K562 (cell line): Measurements from ENCODE around the gene FOXJ2. TPM values are rescaled to one million over a fixed set of nuclear protein-coding genes. Genes with fewer than 3 reads are reported as not detected.

Experiments used
- ATAC-seq: fragments of 200-7000 bp; cut with Tn5 transposase; 3 replicates; pipeline ENCODE4 v1.9.1; 2020; ENCODE audit warnings: moderate library complexity
- BruUV-seq: library from RNA; stranded (reverse); fragments of 400-500 nt; replicated peaks from 2 replicates; lab custom pipeline; 2021; lab: Mats Ljungman, UMichigan
- CTCF ChIA-PET: fragments of 300-600 bp; formaldehyde crosslinking; extraction: SDS; loops from one replicate; lab custom pipeline; 2021; ENCODE audit warnings: low intra/inter-chr PET ratio; lab: Yijun Ruan, JAX
- POLR2A ChIA-PET: fragments of 300-600, 350-650 bp; sonication (Branson Sonifier 250); formaldehyde crosslinking; extraction: SDS; loops from one replicate; lab custom pipeline; 2021; ENCODE audit warnings: antibody characterized with exemption, inconsistent platforms; lab: Yijun Ruan, JAX
- DNase-seq, 4 experiments: peaks; one replicate each; pipeline versions ENCODE4 v3.0.0 to v3.0.0-alpha.2; 2011 to 2018; ENCODE audit warnings: low spot score in 3 of 4, mixed read lengths in 3 of 4; ENCODE audit errors: extremely low read depth in 1 of 4
- FAIRE-seq: peaks from 2 replicates; lab custom pipeline; 2011; peaks lifted over from hg19 to GRCh38; lab: Jason Lieb, UNC
- H2AFZ ChIP-seq: 2 replicates; pipeline ENCODE4 v1.6.0; 2011; ENCODE audit warnings: low read depth, low read length, control low read depth, inconsistent platforms
- H3K27ac ChIP-seq: fragments of 200-600 bp; 3 replicates; pipeline ENCODE4 v1.8.0; 2011; ENCODE audit warnings: low read depth, mild to moderate bottlenecking, control low read depth, inconsistent platforms, low read length, moderate library complexity, mixed read lengths; ENCODE audit errors: extremely low read depth
- H3K27me3 ChIP-seq, 2 experiments: fragments of 300-600 bp in 1 of 2; 2 replicates in 1 of 2; 3 replicates in 1 of 2; pipeline versions ENCODE4 v1.6.0 to v1.8.0; 2011; ENCODE audit warnings: inconsistent platforms in 2 of 2, low read length in 2 of 2, mild to moderate bottlenecking in 1 of 2, mixed read lengths in 1 of 2, moderate library complexity in 1 of 2; ENCODE audit not compliant: control insufficient read depth in 2 of 2, insufficient read depth in 2 of 2
- H3K36me3 ChIP-seq: fragments of 300-600 bp; 3 replicates; pipeline ENCODE4 v1.8.0; 2011; ENCODE audit warnings: mild to moderate bottlenecking, low read length, inconsistent platforms; ENCODE audit not compliant: control insufficient read depth, insufficient read depth
- H3K4me1 ChIP-seq, 2 experiments: fragments of 200-600 bp in 1 of 2; replicated peaks in 1 of 2; 2 replicates in 1 of 2; 3 replicates in 1 of 2; pipeline versions ENCODE4 v1.5.1 to v1.8.0; 2011; ENCODE audit warnings: inconsistent platforms in 2 of 2, low read length in 2 of 2, mild to moderate bottlenecking in 1 of 2, mixed read lengths in 1 of 2, moderate library complexity in 1 of 2; ENCODE audit not compliant: control insufficient read depth in 2 of 2, insufficient read depth in 2 of 2
- H3K4me2 ChIP-seq: 2 replicates; pipeline ENCODE4 v1.6.1; 2011; ENCODE audit warnings: low read length, control low read depth, inconsistent platforms, mixed read lengths; ENCODE audit not compliant: insufficient read depth
- H3K4me3 ChIP-seq: fragments of 200-600 bp; sonication (generic), shearing (Covaris generic); 2 replicates; pipeline ENCODE4 v1.5.1; 2016; ENCODE audit warnings: control low read depth, inconsistent platforms
- H3K79me2 ChIP-seq: fragments of 200-600 bp; 3 replicates; pipeline ENCODE4 v1.8.0; 2011; ENCODE audit warnings: low read length, inconsistent platforms; ENCODE audit not compliant: control insufficient read depth, insufficient read depth
- H3K9ac ChIP-seq, 2 experiments: 2 replicates each; pipeline versions ENCODE4 v1.6.0 to v1.6.1; 2011; ENCODE audit warnings: low read depth in 2 of 2, low read length in 2 of 2, control low read depth in 1 of 2, inconsistent platforms in 1 of 2, mild to moderate bottlenecking in 1 of 2, mixed read lengths in 1 of 2; ENCODE audit not compliant: insufficient read depth in 1 of 2
- H3K9me1 ChIP-seq: one replicate; pipeline ENCODE4 v1.6.0; 2011; ENCODE audit warnings: inconsistent platforms, mild to moderate bottlenecking, low read length, moderate library complexity; ENCODE audit not compliant: control insufficient read depth, insufficient read depth
- H3K9me3 ChIP-seq: replicated peaks from 2 replicates; pipeline ENCODE4 v1.5.1; 2011; ENCODE audit warnings: low read depth, low read length, inconsistent platforms; ENCODE audit not compliant: control insufficient read depth, insufficient read depth
- H4K20me1 ChIP-seq: replicated peaks from 2 replicates; pipeline ENCODE4 v1.6.1; 2011; ENCODE audit warnings: low read length, inconsistent platforms, mixed read lengths; ENCODE audit not compliant: control insufficient read depth, insufficient read depth
- E4F1 ChIP-seq: fragments of 250-450 bp; sonication (Bioruptor Pico); IDR thresholded peaks from 2 replicates; pipeline ENCODE4 v1.5.0; 2021; ENCODE audit warnings: mild to moderate bottlenecking, borderline replicate concordance
- KLF6 ChIP-seq: fragments of 250-450 bp; sonication (Bioruptor Pico); IDR thresholded peaks from 2 replicates; pipeline ENCODE4 v1.4.0; 2020; ENCODE audit warnings: mild to moderate bottlenecking, moderate library complexity, borderline replicate concordance
- PCBP1 ChIP-seq: fragments of 200-400 bp; formaldehyde crosslinking; IDR thresholded peaks from 2 replicates; pipeline ENCODE4 v1.6.1; 2018; ENCODE audit warnings: mild to moderate bottlenecking, low read depth, low read length; ENCODE audit not compliant: poor library complexity, severe bottlenecking
- WGBS: fragments of 100-300 bp; shearing (Covaris generic); methylation state at CpG from one replicate; pipeline ENCODE4 v1.1.6; 2016; ENCODE audit warnings: low coverage, mixed read lengths; ENCODE audit not compliant: insufficient coverage; ENCODE audit errors: missing lambda C conversion rate; 5-methylcytosine and 5-hydroxymethylcytosine counted together
- in situ Hi-C: fragments of 300-500 bp; cut with MboI; formaldehyde crosslinking; loops from 4 replicates; pipeline ENCODE4 v1.15.0; 2018; ENCODE audit warnings: inconsistent platforms, mixed read lengths
- intact Hi-C: fragments of 100-400 bp; cut with micrococcal nuclease; formaldehyde crosslinking; loops from 2 replicates; pipeline ENCODE4 v1.14.2; 2022
- polyA plus RNA-seq, 8 experiments: library from polyadenylated mRNA; depleted of rRNA in 4 of 8; stranded (reverse) in 5 of 8; unstranded in 3 of 8; fragments of >200 nt; fragmentation: Nextera tagmentation in 2 of 8; fragmentation: Illumina TruSeq in 1 of 8; extraction: Ambion mirVana in 2 of 8; extraction: Trizol in 1 of 8; gene quantifications; 2 replicates each; pipeline versions ENCODE4 v1.2.1 to v1.2.3, GENCODE V29; 2011 to 2014; ENCODE audit warnings: inconsistent platforms in 1 of 8, missing spikeins in 1 of 8
- total RNA-seq, 7 experiments: library from RNA; depleted of rRNA in 6 of 7; stranded (reverse); fragments of >200 nt in 6 of 7; fragmentation: Illumina TruSeq in 2 of 7; extraction: Trizol in 2 of 7; gene quantifications; 2 replicates each; pipeline versions ENCODE4 v1.2.1 to v1.2.3, GENCODE V29; 2011 to 2021; ENCODE audit warnings: low replicate concordance in 1 of 7

Gene FOXJ2
- total and polyA plus RNA-seq, 9 of the 15 experiments (the other 6 are each of a cell fraction or from before 2014, with no cell fraction given), result 1.0 to 7.5 (median 2.4) TPM

GRCh38 chr12:8050600-8051250 lies 18.2 kb downstream of the FOXJ2 start:
- no CpG with 5 or more reads among the region's 7 CpGs for WGBS
- Histone ChIP-seq H3K27me3 (no peaks in the 10 kb centered on the region), H3K36me3 (peaks cover 39% of the 10 kb centered on the region), H3K9me1 (no peaks in the 10 kb centered on the region), H2AFZ (no peak overlapping the region), H3K9me3 (no peaks in the 10 kb centered on the region), H3K9ac (no peak overlapping the region), H3K27ac (no peak overlapping the region), H4K20me1 (no peaks in the 10 kb centered on the region), H3K4me2 (no peak overlapping the region), H3K4me3 (no peak overlapping the region), H3K79me2 (no peaks in the 10 kb centered on the region), H3K4me1 (peaks cover 9 to 13% of the 10 kb centered on the region in 2 experiments; a peak in 4 of 5 replicates)
- intact Hi-C loops (no loop called here), in situ Hi-C loops (no loop called here)
- ATAC-seq (no peak), DNase-seq (no peak), FAIRE-seq (no peak)
- TF ChIP-seq KLF6 (CRISPR knock-in tag), result no peak
- TF ChIP-seq PCBP1, result peak; percentile 56
- no peak for TF ChIP-seq E4F1 (CRISPR knock-in tag)
- no TSS peak for BruUV-seq
- ChIA-PET CTCF (no interaction called here), POLR2A (interaction anchor here (0.6 to 1.5 kb wide), 3 partner anchors 13 to 20 kb away, joined by 3 read pairs; no protein-coding TSS in a partner anchor)
